H1 (cell line): ENCODE measurements around the gene AAK1. TPM values are rescaled to one million over a fixed set of nuclear protein-coding genes. Genes with fewer than 3 reads are reported as not detected.
A peak's percentile ranks its signal among the peaks of the same experiment; 100 is the strongest.

Experiments
- CTCF ChIA-PET: fragments of 300-600 bp; sonication (Branson Sonifier 250); formaldehyde crosslinking; loops from one replicate; lab custom pipeline; 2021; ENCODE audit not compliant: partially characterized antibody; lab: Charles Lee
- POLR2A ChIA-PET: fragments of 300-600 bp; sonication (Branson Sonifier 250); formaldehyde crosslinking; loops from one replicate; lab custom pipeline; 2021; ENCODE audit warnings: inconsistent platforms; ENCODE audit not compliant: partially characterized antibody; lab: Charles Lee
- DNase-seq, 2 experiments: peaks; one replicate each; pipeline versions ENCODE4 v3.0.0 to v3.0.0-alpha.2; 2010 to 2022; ENCODE audit warnings: low spot score in 2 of 2, low read depth in 1 of 2, mixed read lengths in 1 of 2
- FAIRE-seq: peaks from 2 replicates; lab custom pipeline; 2011; peaks lifted over from hg19 to GRCh38; lab: Jason Lieb, UNC
- H2AFZ ChIP-seq: 2 replicates; pipeline ENCODE4 v1.8.1; 2012; ENCODE audit warnings: low read length, inconsistent platforms
- H2AK5ac ChIP-seq: 2 replicates; pipeline ENCODE4 v1.6.1; 2013; ENCODE audit warnings: low read depth, low read length
- H2BK120ac ChIP-seq: replicated peaks from 2 replicates; pipeline ENCODE3; 2013; ENCODE audit warnings: low read depth, low read length, inconsistent platforms
- H2BK12ac ChIP-seq: 2 replicates; pipeline ENCODE4 v1.6.1; 2013; ENCODE audit warnings: low read depth, low read length
- H2BK15ac ChIP-seq: 2 replicates; pipeline ENCODE4 v1.6.1; 2013; ENCODE audit warnings: low read length
- H2BK20ac ChIP-seq: 2 replicates; pipeline ENCODE4 v1.6.1; 2013; ENCODE audit warnings: low read length
- H2BK5ac ChIP-seq: 2 replicates; pipeline ENCODE4 v1.6.1; 2013; ENCODE audit warnings: low read depth, low read length
- H3K14ac ChIP-seq: 2 replicates; pipeline ENCODE4 v1.6.1; 2013; ENCODE audit warnings: inconsistent platforms; ENCODE audit not compliant: insufficient read length
- H3K18ac ChIP-seq: 2 replicates; pipeline ENCODE4 v1.6.1; 2013; ENCODE audit warnings: low read length; ENCODE audit errors: extremely low read depth
- H3K23ac ChIP-seq: 2 replicates; pipeline ENCODE4 v1.6.1; 2013; ENCODE audit warnings: inconsistent platforms; ENCODE audit not compliant: insufficient read length
- H3K23me2 ChIP-seq: 2 replicates; pipeline ENCODE4 v1.6.1; 2013; ENCODE audit warnings: low read depth, low read length
- H3K27ac ChIP-seq: 2 replicates; pipeline ENCODE4 v1.6.1; 2011; ENCODE audit warnings: low read depth, low read length, inconsistent platforms
- H3K27me3 ChIP-seq, 4 experiments: replicated peaks in 1 of 4; 1 replicate in 1 of 4; 2 replicates in 3 of 4; pipeline versions ENCODE4 v1.6.1 to v1.8.1; 2011 to 2013; ENCODE audit warnings: low read length in 3 of 4, mild to moderate bottlenecking in 3 of 4, inconsistent platforms in 2 of 4, mixed read lengths in 2 of 4, moderate library complexity in 1 of 4; ENCODE audit not compliant: control insufficient read depth in 3 of 4, insufficient read depth in 3 of 4; ENCODE audit errors: extremely low read depth in 1 of 4
- H3K36me3 ChIP-seq, 4 experiments: 2 replicates each; pipeline versions ENCODE4 v1.6.1 to v1.8.1; 2011 to 2013; ENCODE audit warnings: mild to moderate bottlenecking in 4 of 4, low read length in 3 of 4, moderate library complexity in 2 of 4, control low read depth in 1 of 4, inconsistent platforms in 1 of 4; ENCODE audit not compliant: insufficient read depth in 4 of 4, control insufficient read depth in 2 of 4
- H3K4ac ChIP-seq: replicated peaks from 2 replicates; pipeline ENCODE3; 2013; ENCODE audit warnings: low read length, low read depth, mixed read lengths, inconsistent platforms; ENCODE audit not compliant: insufficient read length
- H3K4me1 ChIP-seq, 4 experiments: replicated peaks in 1 of 4; 1 replicate in 1 of 4; 2 replicates in 3 of 4; pipeline versions ENCODE4 v1.6.1 to v1.8.1; 2011 to 2013; ENCODE audit warnings: low read length in 3 of 4, inconsistent platforms in 2 of 4, mixed read lengths in 1 of 4; ENCODE audit not compliant: insufficient read depth in 4 of 4, control insufficient read depth in 3 of 4
- H3K4me2 ChIP-seq, 2 experiments: 2 replicates each; pipeline versions ENCODE4 v1.6.1 to v1.8.1; 2011 to 2013; ENCODE audit warnings: low read depth in 2 of 2, low read length in 2 of 2, control low read depth in 1 of 2, inconsistent platforms in 1 of 2, mild to moderate bottlenecking in 1 of 2; ENCODE audit not compliant: insufficient read depth in 1 of 2
- H3K4me3 ChIP-seq, 4 experiments: fragments of 200-600, 300-600 bp in 1 of 4; sonication (generic), shearing (Covaris generic), sonication (Bioruptor Twin) in 1 of 4; 2 replicates each; pipeline versions ENCODE4 v1.5.1 to v1.8.1; 2011 to 2016; ENCODE audit warnings: low read length in 4 of 4, low read depth in 3 of 4, control low read depth in 2 of 4, inconsistent platforms in 2 of 4, mild to moderate bottlenecking in 2 of 4, mixed read lengths in 1 of 4, moderate library complexity in 1 of 4; ENCODE audit not compliant: insufficient read depth in 2 of 4; ENCODE audit errors: extremely low read depth in 1 of 4
- H3K56ac ChIP-seq: replicated peaks from 2 replicates; pipeline ENCODE3; 2013; ENCODE audit warnings: low read depth, mild to moderate bottlenecking, mixed read lengths, low read length, inconsistent platforms; ENCODE audit not compliant: insufficient read length
- H3K79me1 ChIP-seq: 2 replicates; pipeline ENCODE4 v1.6.1; 2013; ENCODE audit warnings: low read depth, low read length, control low read depth
- H3K79me2 ChIP-seq, 2 experiments: 2 replicates each; pipeline versions ENCODE4 v1.6.1 to v1.8.1; 2012 to 2013; ENCODE audit warnings: low read length in 2 of 2, mild to moderate bottlenecking in 2 of 2, inconsistent platforms in 1 of 2; ENCODE audit not compliant: insufficient read depth in 2 of 2, control insufficient read depth in 1 of 2
- H3K9ac ChIP-seq, 4 experiments: replicated peaks in 1 of 4; 1 replicate in 1 of 4; 2 replicates in 3 of 4; pipeline versions ENCODE4 v1.6.1 to v1.8.1; 2011 to 2013; ENCODE audit warnings: low read depth in 3 of 4, low read length in 3 of 4, control low read depth in 2 of 4, mild to moderate bottlenecking in 2 of 4, moderate library complexity in 2 of 4, inconsistent platforms in 1 of 4; ENCODE audit errors: extremely low read depth in 1 of 4
- H3K9me3 ChIP-seq, 2 experiments: 2 replicates each; pipeline versions ENCODE4 v1.6.1 to v1.8.1; 2012 to 2013; ENCODE audit warnings: mild to moderate bottlenecking in 2 of 2, moderate library complexity in 2 of 2, control low read depth in 1 of 2, inconsistent platforms in 1 of 2, low read depth in 1 of 2, low read length in 1 of 2, mixed read lengths in 1 of 2; ENCODE audit not compliant: insufficient read depth in 2 of 2
- H4K20me1 ChIP-seq, 2 experiments: replicated peaks in 1 of 2; 2 replicates each; pipeline versions ENCODE3 to v1.8.1; 2011 to 2013; ENCODE audit warnings: inconsistent platforms in 2 of 2, low read length in 2 of 2, mild to moderate bottlenecking in 1 of 2; ENCODE audit not compliant: insufficient read depth in 2 of 2, control insufficient read depth in 1 of 2
- H4K5ac ChIP-seq: 2 replicates; pipeline ENCODE4 v1.6.1; 2013; ENCODE audit warnings: low read length, low read depth, mixed read lengths, inconsistent platforms; ENCODE audit not compliant: insufficient read length
- H4K8ac ChIP-seq: 2 replicates; pipeline ENCODE4 v1.8.0; 2013; ENCODE audit warnings: mild to moderate bottlenecking, moderate library complexity, low read length, inconsistent platforms; ENCODE audit not compliant: insufficient read depth; ENCODE audit errors: extremely low read depth
- H4K91ac ChIP-seq: replicated peaks from 2 replicates; pipeline ENCODE3; 2013; ENCODE audit warnings: low read length, mixed read lengths, inconsistent platforms; ENCODE audit not compliant: insufficient read length
- ASH2L ChIP-seq: fragments of 200-600, 300-600 bp; sonication (generic); IDR thresholded peaks from one replicate; pipeline ENCODE4 v1.7.1; 2017; ENCODE audit warnings: low read length
- CBX8 ChIP-seq: fragments of 300-800, 300-1000 bp; sonication (generic); IDR thresholded peaks from 2 replicates; pipeline ENCODE4 v1.7.1; 2016; ENCODE audit warnings: low read depth, low read length, borderline replicate concordance
- CHD1 ChIP-seq: IDR thresholded peaks from 2 replicates; pipeline ENCODE4 v1.6.1; 2012; ENCODE audit warnings: low read depth, low read length, improper control_type of control experiment
- CHD2 ChIP-seq: IDR thresholded peaks from 2 replicates; pipeline ENCODE4 v1.6.1; 2012; ENCODE audit warnings: low read length, improper control_type of control experiment
- EGR1 ChIP-seq: IDR thresholded peaks from 2 replicates; pipeline ENCODE4 v1.6.1; 2011; ENCODE audit warnings: low read depth, low read length, borderline replicate concordance
- JUND ChIP-seq: IDR thresholded peaks from 2 replicates; pipeline ENCODE4 v1.6.1; 2011; ENCODE audit warnings: mild to moderate bottlenecking, improper control_type of control experiment, low read length
- PHF8 ChIP-seq: fragments of 200-600 bp; sonication (generic); conservative IDR thresholded peaks from 2 replicates; pipeline ENCODE4 v1.7.1; 2012; ENCODE audit warnings: low read depth, mild to moderate bottlenecking, inconsistent platforms, low read length, moderate library complexity
- POU5F1 ChIP-seq: IDR thresholded peaks from 2 replicates; pipeline ENCODE4 v1.6.1; 2011; ENCODE audit warnings: low read depth, mild to moderate bottlenecking, low read length, moderate library complexity
- RXRA ChIP-seq: IDR thresholded peaks from 2 replicates; pipeline ENCODE4 v1.6.1; 2011; ENCODE audit warnings: low read depth, mild to moderate bottlenecking, low read length, moderate library complexity; ENCODE audit not compliant: insufficient read depth
- SIN3A ChIP-seq, 2 experiments: IDR thresholded peaks in 1 of 2; conservative IDR thresholded peaks in 1 of 2; 2 replicates each; pipeline ENCODE4 v1.6.1; 2011 to 2012; ENCODE audit warnings: low read length in 2 of 2, improper control_type of control experiment in 1 of 2, low read depth in 1 of 2, mild to moderate bottlenecking in 1 of 2
- TCF12 ChIP-seq: IDR thresholded peaks from 2 replicates; pipeline ENCODE4 v1.6.1; 2011; ENCODE audit warnings: low read depth, mild to moderate bottlenecking, low read length
- WGBS, 2 experiments: shearing (Covaris generic) in 1 of 2; methylation state at CpG; one replicate each; pipeline versions ENCODE4 v1.1.6 to v1.1.7; 2013 to 2015; ENCODE audit warnings: low lambda C conversion rate in 2 of 2, mixed read lengths in 2 of 2, inconsistent platforms in 1 of 2, low coverage in 1 of 2, missing lambda C conversion rate in 1 of 2; ENCODE audit not compliant: insufficient replicate concordance in 2 of 2, insufficient coverage in 1 of 2, insufficient read length in 1 of 2; ENCODE audit errors: extremely low coverage in 1 of 2, missing lambda C conversion rate in 1 of 2; 5-methylcytosine and 5-hydroxymethylcytosine counted together
- polyA plus RNA-seq, 7 experiments: library from polyadenylated mRNA; depleted of rRNA in 3 of 7; stranded (reverse) in 5 of 7; unstranded in 2 of 7; fragments of >200 nt in 5 of 7; fragments of 200-250 nt in 2 of 7; gene quantifications; 1 replicate in 5 of 7; 2 replicates in 1 of 7; 4 replicates in 1 of 7; pipeline versions ENCODE4 v1.2.1 to v1.2.3, GENCODE V29; 2011 to 2013; ENCODE audit warnings: missing spikeins in 2 of 7, mixed read lengths in 2 of 7
- total RNA-seq: library from RNA; stranded (reverse); fragmentation: NEBNext Ultra II Directional; extraction: Animal tissue kit (Norgen Biotek cat#: 25700); gene quantifications from 2 replicates; pipeline ENCODE4 v1.2.1, GENCODE V29; 2021

AAK1 gene
- total and polyA plus RNA-seq, 2 of the 8 experiments (the other 6 are each of a cell fraction or from before 2014, with no cell fraction given) = 10.0 to 40.5 TPM

DNA sequence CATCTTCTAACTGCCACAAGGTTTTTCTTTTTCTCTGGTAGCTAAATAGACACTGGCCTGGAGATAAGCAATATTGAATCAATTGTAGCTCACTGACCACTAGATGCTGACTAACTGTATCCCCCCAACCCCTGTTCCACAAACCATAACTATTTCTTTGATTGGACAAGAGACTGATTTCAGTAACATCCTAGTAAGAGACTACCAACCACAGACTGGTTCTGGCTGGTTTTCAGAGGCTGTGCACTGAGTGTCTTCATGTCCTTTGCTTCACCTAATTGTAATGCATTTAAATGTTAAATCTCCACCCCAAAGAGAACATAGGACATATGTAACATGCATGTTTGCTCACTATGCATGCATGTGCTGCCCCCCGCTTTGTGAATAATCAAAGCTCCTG is 3.2 kb upstream of the AAK1 start:
- Histone ChIP-seq H3K23ac (no peak overlapping the region), H3K27ac (no peak overlapping the region), H3K14ac (no peak overlapping the region), H4K8ac (no peak overlapping the region), H4K91ac (no peak overlapping the region), H3K4me2 (no peak overlapping the region), H3K23me2 (peaks cover 8% of the 10 kb centered on the region), H3K4me1 (peaks cover 4 to 7% (median 6%) of the 10 kb centered on the region in 4 experiments; a peak in 5 of 7 replicates), H3K4me3 (no peak overlapping the region), H2BK120ac (no peak overlapping the region), H3K36me3 (no peaks in the 10 kb centered on the region), H3K79me2 (peaks cover 0 to 10% of the 10 kb centered on the region in 2 experiments; a peak in 3 of 4 replicates), H3K18ac (no peak overlapping the region), H2BK15ac (no peak overlapping the region), H2AK5ac (no peak overlapping the region), H3K4ac (no peak overlapping the region), H4K5ac (no peak overlapping the region), H2BK20ac (0 out of 2 replicates have a peak overlapping the region, but pooled peaks have one; percentile 15), H4K20me1 (no peaks in the 10 kb centered on the region), H3K9ac (no peak overlapping the region), H2BK5ac (no peak overlapping the region), H2AFZ (no peak overlapping the region), H2BK12ac (no peak overlapping the region), H3K79me1 (no peaks in the 10 kb centered on the region), H3K27me3 (no peaks in the 10 kb centered on the region), H3K9me3 (no peaks in the 10 kb centered on the region), H3K56ac (no peak overlapping the region)
- 44% methylated on average over 1 of the region's 1 CpG; no CpG with 5 or more reads in 1 of the 2 experiments for WGBS, 2 experiments
- TF ChIP-seq CHD1 (no peak), POU5F1 (no peak), JUND (no peak), EGR1 (no peak), ASH2L (no peak), SIN3A (conservative IDR thresholded peaks at IDR 0.05 in 1 of 2, IDR thresholded peaks at IDR 0.05 in 1 of 2; ENCODE audit: low read depth in 1 of 2, low read length in 2 of 2) (no peak), CBX8 (no peak), CHD2 (no peak), PHF8 (no peak), RXRA (no peak), TCF12 (no peak)
- POLR2A ChIA-PET = no interaction called here
- DNase-seq (no peak), FAIRE-seq (no peak)
- CTCF ChIA-PET = interaction anchor here (0.7 to 3.3 kb wide), 5 partner anchors 70 to 92 kb away, joined by 3 to 13 read pairs (median 4); no protein-coding TSS in a partner anchor
